Progenitor cell of endocrine pancreas (in vitro differentiated cells): ENCODE results near the gene FAR2. TPM values are rescaled to one million over a fixed set of nuclear protein-coding genes. Genes with fewer than 3 reads are reported as not detected.
A peak's percentile ranks its signal among the peaks of the same experiment; 100 is the strongest.
"Not testable (repeated sequence)": the region's sequence is repeated elsewhere in the genome, so short reads cannot be mapped to it uniquely, and the experiment has no call there.

Experiments
- DNase-seq: peaks from one replicate; pipeline ENCODE4 v3.0.0; 2021; ENCODE audit warnings: low spot score; ENCODE audit not compliant: unreplicated experiment
- H3K27ac Mint-ChIP-seq: 2 replicates; pipeline ENCODE4 v1.8.0; 2021; ENCODE audit warnings: mild to moderate bottlenecking, moderate library complexity, mixed read lengths
- H3K27me3 Mint-ChIP-seq: 2 replicates; pipeline ENCODE4 v1.8.0; 2021; ENCODE audit warnings: mixed read lengths
- H3K36me3 Mint-ChIP-seq: 2 replicates; pipeline ENCODE4 v1.8.0; 2022; ENCODE audit warnings: mixed read lengths; ENCODE audit not compliant: insufficient read depth
- H3K4me1 Mint-ChIP-seq: 2 replicates; pipeline ENCODE4 v1.8.0; 2021; ENCODE audit warnings: low read depth, mixed read lengths
- H3K4me3 Mint-ChIP-seq: 2 replicates; pipeline ENCODE4 v1.8.0; 2021; ENCODE audit warnings: low read depth, mild to moderate bottlenecking, moderate library complexity, mixed read lengths
- H3K9me3 Mint-ChIP-seq: 2 replicates; pipeline ENCODE4 v1.8.0; 2021; ENCODE audit warnings: low read depth, mixed read lengths
- CTCF ChIP-seq: fragments of 200-600 bp; sonication (generic); IDR thresholded peaks from one replicate; pipeline ENCODE4 v1.5.0; 2021; ENCODE audit warnings: antibody characterized with exemption, mild to moderate bottlenecking; ENCODE audit not compliant: unreplicated experiment
- total RNA-seq: library from RNA; stranded (reverse); gene quantifications from 2 replicates; pipeline ENCODE4 v1.2.1, GENCODE V29; 2021

FAR2 gene
- total RNA-seq, 1 donor from 2014 or later: 4.8 TPM

- no peak for DNase-seq
- H3K9me3 Mint-ChIP-seq: no peaks in the 10 kb centered on the region
- no peak overlapping the region for H3K27ac Mint-ChIP-seq
- H3K4me1 Mint-ChIP-seq: peaks cover 5% of the 10 kb centered on the region
- TF ChIP-seq CTCF: no peak
- H3K27me3 Mint-ChIP-seq: no peaks in the 10 kb centered on the region
- no peak overlapping the region for H3K4me3 Mint-ChIP-seq
- H3K36me3 Mint-ChIP-seq: peaks cover 19% of the 10 kb centered on the region
Observed at GRCh38 chr12:29374012-29374411, 224.9 kb downstream of the FAR2 start.

- no peak for TF ChIP-seq CTCF
- H3K9me3 Mint-ChIP-seq: no peaks in the 10 kb centered on the region
- H3K27me3 Mint-ChIP-seq: no peaks in the 10 kb centered on the region
- no peak for DNase-seq
- no peak overlapping the region for H3K4me3 Mint-ChIP-seq
- no peak overlapping the region for H3K27ac Mint-ChIP-seq
- H3K36me3 Mint-ChIP-seq: peaks cover 19% of the 10 kb centered on the region
- peaks cover 13% of the 10 kb centered on the region for H3K4me1 Mint-ChIP-seq
Observed at GRCh38 chr12:29374913-29375312, 225.8 kb downstream of the FAR2 start.

GRCh38 chr12:29376118-29376517 is 227.0 kb downstream of the FAR2 start:
- TF ChIP-seq CTCF: no peak
- H3K4me1 Mint-ChIP-seq: peaks cover 19% of the 10 kb centered on the region
- no peak for DNase-seq
- peaks cover 17% of the 10 kb centered on the region for H3K36me3 Mint-ChIP-seq
- H3K27me3 Mint-ChIP-seq: no peaks in the 10 kb centered on the region
- no peak overlapping the region for H3K4me3 Mint-ChIP-seq
- no peaks in the 10 kb centered on the region for H3K9me3 Mint-ChIP-seq
- no peak overlapping the region for H3K27ac Mint-ChIP-seq

GRCh38 chr12:29380536-29381523 is 231.8 kb downstream of the FAR2 start, which contains the start of gene ERGIC2:
Gene ERGIC2 (minus strand): TSS chr12:29381172. CDS start chr12:29371633, 9,539 bp downstream.
- Mint-ChIP-seq H3K9me3 (peaks cover 9% of the 10 kb centered on the region), H3K27ac (peak within 1 kb of the TSS; percentile 99), H3K4me3 (peak within 1 kb of the TSS; percentile 97), H3K4me1 (peaks cover 24% of the 10 kb centered on the region), H3K27me3 (no peaks in the 10 kb centered on the region), H3K36me3 (peaks cover 16% of the 10 kb centered on the region)
- DNase-seq: peak; percentile 92
- TF ChIP-seq CTCF: no peak

GRCh38 chr12:29382251-29382650 is 233.2 kb downstream of the FAR2 start:
- peaks cover 24% of the 10 kb centered on the region for H3K4me1 Mint-ChIP-seq
- DNase-seq: no peak
- no peaks in the 10 kb centered on the region for H3K27me3 Mint-ChIP-seq
- peaks cover 9% of the 10 kb centered on the region for H3K9me3 Mint-ChIP-seq
- no peak overlapping the region for H3K27ac Mint-ChIP-seq
- no peak for TF ChIP-seq CTCF
- H3K4me3 Mint-ChIP-seq: peak overlapping the region; percentile 97
- peaks cover 7% of the 10 kb centered on the region for H3K36me3 Mint-ChIP-seq

- H3K4me3 Mint-ChIP-seq, DNase-seq, H3K36me3 Mint-ChIP-seq, H3K27me3 Mint-ChIP-seq, H3K27ac Mint-ChIP-seq: not testable (repeated sequence)
- Mint-ChIP-seq H3K9me3 (peaks cover 16% of the 10 kb centered on the region), H3K4me1 (peaks cover 10% of the 10 kb centered on the region)
Observed at GRCh38 chr12:29385194-29385593, 236.1 kb downstream of the FAR2 start.
